Neural cell (in vitro differentiated cells): ENCODE data around the gene MLX. TPM values are rescaled to one million over a fixed set of nuclear protein-coding genes. Genes with fewer than 3 reads are reported as not detected.

Experiments
- H2AFZ ChIP-seq: fragments of 200-600, 300-800 bp; sonication (generic), shearing (Covaris generic); 2 replicates; pipeline ENCODE4 v1.6.0; 2014; ENCODE audit warnings: low read depth, mild to moderate bottlenecking, antibody characterized with exemption, low read length, moderate library complexity
- H3F3A ChIP-seq: fragments of 200-600 bp; shearing (Covaris generic); 2 replicates; pipeline ENCODE4 v1.6.1; 2016; ENCODE audit warnings: mild to moderate bottlenecking, moderate library complexity, mixed read lengths, antibody characterized with exemption, low read length; ENCODE audit not compliant: insufficient read depth, poor library complexity, severe bottlenecking
- H3K27ac ChIP-seq: fragments of 200-600, 300-800 bp; sonication (generic), shearing (Covaris generic); 2 replicates; pipeline ENCODE4 v1.5.1; 2014; ENCODE audit warnings: mild to moderate bottlenecking, low read length, moderate library complexity
- H3K27me3 ChIP-seq: fragments of 300-800, 200-600 bp; sonication (generic), shearing (Covaris generic); 2 replicates; pipeline ENCODE4 v1.6.0; 2014; ENCODE audit warnings: mild to moderate bottlenecking, low read depth, low read length, moderate library complexity; ENCODE audit not compliant: insufficient read depth
- H3K36me3 ChIP-seq: fragments of 300-800, 200-600 bp; sonication (generic), shearing (Covaris generic); 2 replicates; pipeline ENCODE4 v1.5.1; 2014; ENCODE audit warnings: mild to moderate bottlenecking, antibody characterized with exemption, low read length, moderate library complexity; ENCODE audit not compliant: insufficient read depth
- H3K4me2 ChIP-seq: fragments of 300-800, 200-600 bp; sonication (generic), shearing (Covaris generic); 2 replicates; pipeline ENCODE4 v1.6.0; 2014; ENCODE audit warnings: mild to moderate bottlenecking, low read length
- H3K4me3 ChIP-seq: fragments of 300-800, 200-600 bp; sonication (generic), shearing (Covaris generic); 2 replicates; pipeline ENCODE4 v1.5.1; 2014; ENCODE audit warnings: mild to moderate bottlenecking, low read length, moderate library complexity
- H3K79me2 ChIP-seq: fragments of 200-600 bp; shearing (Covaris generic); replicated peaks from 2 replicates; pipeline ENCODE4 v1.6.0; 2014; ENCODE audit warnings: mild to moderate bottlenecking, low read length, moderate library complexity; ENCODE audit not compliant: insufficient read depth
- H3K9ac ChIP-seq: fragments of 300-800, 200-600 bp; sonication (generic), shearing (Covaris generic); 2 replicates; pipeline ENCODE4 v1.6.1; 2016; ENCODE audit warnings: mild to moderate bottlenecking, low read length, mixed read lengths
- H3K9me2 ChIP-seq: fragments of 200-600 bp; shearing (Covaris generic); 2 replicates; pipeline ENCODE4 v1.6.1; 2016; ENCODE audit warnings: mild to moderate bottlenecking, low read length, mixed read lengths; ENCODE audit not compliant: insufficient read depth
- H3K9me3 ChIP-seq: fragments of 200-600, 300-800 bp; sonication (generic), shearing (Covaris generic); 2 replicates; pipeline ENCODE4 v1.6.1; 2016; ENCODE audit warnings: mild to moderate bottlenecking, mixed run types, low read length, moderate library complexity, mixed read lengths
- H4K20me1 ChIP-seq: fragments of 200-600 bp; shearing (Covaris generic); 2 replicates; pipeline ENCODE4 v1.6.1; 2016; ENCODE audit warnings: mild to moderate bottlenecking, mixed run types; ENCODE audit not compliant: insufficient read depth
- EP300 ChIP-seq: fragments of 450-650 bp; conservative IDR thresholded peaks from 2 replicates; pipeline ENCODE4 v1.6.1; 2014; ENCODE audit warnings: antibody characterized with exemption, mild to moderate bottlenecking, moderate library complexity; ENCODE audit not compliant: poor library complexity, severe bottlenecking
- EZH2 ChIP-seq: fragments of 200-600, 300-800 bp; shearing (Covaris generic), sonication (generic); IDR thresholded peaks from 2 replicates; pipeline ENCODE4 v1.6.1; 2014; ENCODE audit warnings: antibody characterized with exemption, low read length, borderline replicate concordance, mild to moderate bottlenecking; ENCODE audit not compliant: insufficient read depth, poor library complexity, severe bottlenecking
- MXI1 ChIP-seq: fragments of 450-650 bp; conservative IDR thresholded peaks from 2 replicates; pipeline ENCODE4 v1.6.1; 2014; ENCODE audit warnings: antibody characterized with exemption, mild to moderate bottlenecking; ENCODE audit not compliant: poor library complexity, severe bottlenecking
- POLR2AphosphoS5 ChIP-seq: IDR thresholded peaks from 2 replicates; pipeline ENCODE4 v1.6.1; 2012
- RAD21 ChIP-seq: fragments of 450-650 bp; conservative IDR thresholded peaks from 2 replicates; pipeline ENCODE4 v1.6.1; 2014; ENCODE audit warnings: antibody characterized with exemption, mild to moderate bottlenecking, moderate library complexity
- SMC3 ChIP-seq: fragments of 450-650 bp; conservative IDR thresholded peaks from 2 replicates; pipeline ENCODE4 v1.6.1; 2014; ENCODE audit warnings: antibody characterized with exemption, mild to moderate bottlenecking, moderate library complexity; ENCODE audit not compliant: poor library complexity
- TAF1 ChIP-seq: IDR thresholded peaks from 2 replicates; pipeline ENCODE4 v1.6.1; 2012; ENCODE audit warnings: low read depth
- polyA plus RNA-seq: library from polyadenylated mRNA; depleted of rRNA; stranded (reverse); fragments of >200 nt; gene quantifications from 2 replicates; pipeline ENCODE4 v1.2.3, GENCODE V29; 2014
- TF ChIP-seq, protein P1 (sequence below): IDR thresholded peaks from 2 replicates; pipeline ENCODE4 v1.6.1; 2012; ENCODE audit warnings: borderline replicate concordance
- TF ChIP-seq, protein P2 (sequence below): fragments of 450-650 bp; IDR thresholded peaks from 2 replicates; pipeline ENCODE4 v1.5.1; 2014; ENCODE audit warnings: antibody characterized with exemption, mild to moderate bottlenecking, moderate library complexity; ENCODE audit not compliant: poor library complexity, severe bottlenecking

The MLX gene
- polyA plus RNA-seq, 1 donor from 2014 or later, result 47.2 TPM

DNA sequence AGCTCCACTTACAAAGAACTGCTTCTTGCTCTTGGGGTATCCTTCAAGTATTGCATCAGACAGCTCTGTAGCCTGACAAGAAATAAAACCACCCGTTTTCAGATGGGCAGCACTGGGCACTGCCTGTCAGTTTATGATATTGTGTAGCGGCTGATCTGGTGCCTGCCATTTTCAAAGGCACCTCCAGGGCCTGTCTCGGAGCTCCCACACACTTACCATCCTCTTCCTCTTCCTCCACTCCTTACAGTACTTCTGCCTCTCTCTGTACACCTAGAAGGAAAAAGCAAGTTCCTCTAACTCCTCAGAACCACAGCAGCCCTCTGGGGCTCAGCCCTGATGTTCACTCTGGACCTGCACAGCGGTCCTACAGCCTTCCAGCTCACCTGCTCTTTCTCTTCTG is 6.2 kb downstream of the MLX start:
- Histone ChIP-seq H3K9ac (no peak overlapping the region), H3K27me3 (no peaks in the 10 kb centered on the region), H3K79me2 (peaks cover 12% of the 10 kb centered on the region), H3K9me2 (no peaks in the 10 kb centered on the region), H2AFZ (no peak overlapping the region), H3K4me2 (no peak overlapping the region), H4K20me1 (no peaks in the 10 kb centered on the region), H3F3A (no peaks in the 10 kb centered on the region), H3K36me3 (peaks cover 7% of the 10 kb centered on the region), H3K27ac (no peak overlapping the region), H3K4me3 (no peak overlapping the region), H3K9me3 (no peaks in the 10 kb centered on the region)
- no peak for TF ChIP-seq POLR2AphosphoS5
- TF ChIP-seq EP300, result no peak
- no peak for TF ChIP-seq RAD21
- TF ChIP-seq MXI1, result no peak
- TF ChIP-seq, protein P1, sequence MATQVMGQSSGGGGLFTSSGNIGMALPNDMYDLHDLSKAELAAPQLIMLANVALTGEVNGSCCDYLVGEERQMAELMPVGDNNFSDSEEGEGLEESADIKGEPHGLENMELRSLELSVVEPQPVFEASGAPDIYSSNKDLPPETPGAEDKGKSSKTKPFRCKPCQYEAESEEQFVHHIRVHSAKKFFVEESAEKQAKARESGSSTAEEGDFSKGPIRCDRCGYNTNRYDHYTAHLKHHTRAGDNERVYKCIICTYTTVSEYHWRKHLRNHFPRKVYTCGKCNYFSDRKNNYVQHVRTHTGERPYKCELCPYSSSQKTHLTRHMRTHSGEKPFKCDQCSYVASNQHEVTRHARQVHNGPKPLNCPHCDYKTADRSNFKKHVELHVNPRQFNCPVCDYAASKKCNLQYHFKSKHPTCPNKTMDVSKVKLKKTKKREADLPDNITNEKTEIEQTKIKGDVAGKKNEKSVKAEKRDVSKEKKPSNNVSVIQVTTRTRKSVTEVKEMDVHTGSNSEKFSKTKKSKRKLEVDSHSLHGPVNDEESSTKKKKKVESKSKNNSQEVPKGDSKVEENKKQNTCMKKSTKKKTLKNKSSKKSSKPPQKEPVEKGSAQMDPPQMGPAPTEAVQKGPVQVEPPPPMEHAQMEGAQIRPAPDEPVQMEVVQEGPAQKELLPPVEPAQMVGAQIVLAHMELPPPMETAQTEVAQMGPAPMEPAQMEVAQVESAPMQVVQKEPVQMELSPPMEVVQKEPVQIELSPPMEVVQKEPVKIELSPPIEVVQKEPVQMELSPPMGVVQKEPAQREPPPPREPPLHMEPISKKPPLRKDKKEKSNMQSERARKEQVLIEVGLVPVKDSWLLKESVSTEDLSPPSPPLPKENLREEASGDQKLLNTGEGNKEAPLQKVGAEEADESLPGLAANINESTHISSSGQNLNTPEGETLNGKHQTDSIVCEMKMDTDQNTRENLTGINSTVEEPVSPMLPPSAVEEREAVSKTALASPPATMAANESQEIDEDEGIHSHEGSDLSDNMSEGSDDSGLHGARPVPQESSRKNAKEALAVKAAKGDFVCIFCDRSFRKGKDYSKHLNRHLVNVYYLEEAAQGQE, result no peak
- TF ChIP-seq TAF1, result no peak
- no peak for TF ChIP-seq SMC3
- TF ChIP-seq, protein P2, sequence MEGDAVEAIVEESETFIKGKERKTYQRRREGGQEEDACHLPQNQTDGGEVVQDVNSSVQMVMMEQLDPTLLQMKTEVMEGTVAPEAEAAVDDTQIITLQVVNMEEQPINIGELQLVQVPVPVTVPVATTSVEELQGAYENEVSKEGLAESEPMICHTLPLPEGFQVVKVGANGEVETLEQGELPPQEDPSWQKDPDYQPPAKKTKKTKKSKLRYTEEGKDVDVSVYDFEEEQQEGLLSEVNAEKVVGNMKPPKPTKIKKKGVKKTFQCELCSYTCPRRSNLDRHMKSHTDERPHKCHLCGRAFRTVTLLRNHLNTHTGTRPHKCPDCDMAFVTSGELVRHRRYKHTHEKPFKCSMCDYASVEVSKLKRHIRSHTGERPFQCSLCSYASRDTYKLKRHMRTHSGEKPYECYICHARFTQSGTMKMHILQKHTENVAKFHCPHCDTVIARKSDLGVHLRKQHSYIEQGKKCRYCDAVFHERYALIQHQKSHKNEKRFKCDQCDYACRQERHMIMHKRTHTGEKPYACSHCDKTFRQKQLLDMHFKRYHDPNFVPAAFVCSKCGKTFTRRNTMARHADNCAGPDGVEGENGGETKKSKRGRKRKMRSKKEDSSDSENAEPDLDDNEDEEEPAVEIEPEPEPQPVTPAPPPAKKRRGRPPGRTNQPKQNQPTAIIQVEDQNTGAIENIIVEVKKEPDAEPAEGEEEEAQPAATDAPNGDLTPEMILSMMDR, result no peak
- no peak for TF ChIP-seq EZH2

DNA sequence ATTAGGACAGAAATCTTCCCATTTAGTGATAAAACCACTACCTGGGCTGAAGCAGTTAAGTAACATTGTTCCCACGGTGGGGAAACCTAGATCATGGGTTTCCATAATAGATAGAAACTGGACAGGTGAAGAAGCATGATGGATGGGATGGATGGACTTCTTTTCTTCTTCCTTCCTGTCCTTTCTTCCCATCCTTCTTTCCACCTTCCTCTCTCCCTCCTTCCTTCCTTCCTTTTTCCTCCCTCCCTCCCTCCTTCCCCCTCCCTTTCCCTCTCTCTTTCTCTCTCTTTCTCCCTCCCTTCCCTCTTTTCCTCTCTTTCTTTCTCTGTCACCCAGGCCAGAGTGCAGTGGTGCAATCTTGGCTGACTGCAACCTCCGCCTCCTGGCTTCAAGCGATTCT is 7.6 kb downstream of the MLX start:
- Histone ChIP-seq H3K27me3 (no peaks in the 10 kb centered on the region), H3K79me2 (peaks cover 12% of the 10 kb centered on the region), H3K9me3 (no peaks in the 10 kb centered on the region), H3K9me2 (no peaks in the 10 kb centered on the region), H3K4me3 (no peak overlapping the region), H3K36me3 (peaks cover 7% of the 10 kb centered on the region), H4K20me1 (no peaks in the 10 kb centered on the region), H2AFZ (no peak overlapping the region), H3K27ac (no peak overlapping the region), H3F3A (no peaks in the 10 kb centered on the region), H3K9ac (no peak overlapping the region), H3K4me2 (no peak overlapping the region)
- TF ChIP-seq, protein P1, result no peak
- TF ChIP-seq MXI1, result no peak
- no peak for TF ChIP-seq RAD21
- TF ChIP-seq POLR2AphosphoS5, result no peak
- TF ChIP-seq TAF1, result no peak
- TF ChIP-seq, protein P2, result no peak
- TF ChIP-seq SMC3, result no peak
- TF ChIP-seq EP300, result no peak
- TF ChIP-seq EZH2, result no peak
